Testis (tissue), 2 donors: ENCODE measurements around the gene GPR180.

Source experiments
- POLR2A ChIP-seq: fragments of 450-650 bp; IDR thresholded peaks from one replicate; pipeline ENCODE4 v1.6.1; 2017; ENCODE audit warnings: antibody characterized with exemption, mild to moderate bottlenecking, moderate library complexity
- TF ChIP-seq, protein P1 (sequence below), 3 experiments: fragments of 450-650 bp in 2 of 3; fragments of 200-600 bp in 1 of 3; sonication (generic) in 1 of 3; IDR thresholded peaks; one replicate each; pipeline ENCODE4 v1.5.1; 2016 to 2019; ENCODE audit warnings: antibody characterized with exemption in 3 of 3, mild to moderate bottlenecking in 2 of 3, moderate library complexity in 1 of 3

DNA sequence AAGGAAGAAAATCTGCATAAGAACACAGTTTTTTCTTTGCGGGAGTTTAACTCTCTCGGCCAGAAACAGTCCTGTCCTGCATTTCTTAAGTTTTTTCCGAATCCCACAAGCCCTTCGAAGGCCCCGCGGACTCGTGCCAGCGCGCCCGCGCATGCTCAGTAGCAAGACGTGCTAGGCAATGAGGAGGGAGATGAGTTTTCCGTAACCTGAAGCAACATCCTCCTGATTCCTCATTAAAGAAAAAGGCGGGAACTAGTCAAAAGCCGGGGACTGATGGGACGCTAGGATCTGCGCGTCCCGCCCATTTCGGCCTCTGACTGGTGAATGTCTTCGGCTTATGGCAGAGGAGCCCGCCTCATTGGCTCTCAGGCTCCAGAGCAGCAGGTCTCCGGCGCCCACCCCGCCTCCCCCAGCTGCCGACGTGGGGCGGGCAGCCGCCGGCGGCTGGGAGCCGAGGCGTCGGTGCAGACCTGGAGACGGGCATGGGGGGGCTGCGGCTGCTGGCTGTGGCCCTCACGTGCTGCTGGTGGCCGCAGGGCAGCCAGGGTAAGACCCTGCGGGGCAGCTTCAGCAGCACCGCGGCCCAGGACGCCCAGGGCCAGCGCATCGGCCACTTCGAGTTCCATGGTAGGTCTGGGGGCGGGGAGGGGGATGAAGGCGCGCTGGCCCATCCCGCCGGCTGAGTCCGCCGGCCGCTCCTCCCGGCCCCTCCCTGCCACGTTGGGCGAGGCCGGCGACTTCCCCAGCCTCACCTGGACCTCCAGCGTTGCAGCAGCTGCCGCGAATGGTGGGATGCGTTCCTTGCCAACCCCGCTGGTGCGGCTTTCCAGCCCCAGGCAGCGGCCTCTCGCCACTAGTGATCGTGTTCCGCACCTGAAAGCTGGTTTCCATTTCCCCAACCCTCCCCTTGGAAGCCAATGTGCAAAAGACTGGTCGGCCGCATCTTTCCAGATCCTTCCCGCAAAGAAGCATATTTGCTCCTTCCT lies at the start of gene GPR180:
- TF ChIP-seq, protein P1, sequence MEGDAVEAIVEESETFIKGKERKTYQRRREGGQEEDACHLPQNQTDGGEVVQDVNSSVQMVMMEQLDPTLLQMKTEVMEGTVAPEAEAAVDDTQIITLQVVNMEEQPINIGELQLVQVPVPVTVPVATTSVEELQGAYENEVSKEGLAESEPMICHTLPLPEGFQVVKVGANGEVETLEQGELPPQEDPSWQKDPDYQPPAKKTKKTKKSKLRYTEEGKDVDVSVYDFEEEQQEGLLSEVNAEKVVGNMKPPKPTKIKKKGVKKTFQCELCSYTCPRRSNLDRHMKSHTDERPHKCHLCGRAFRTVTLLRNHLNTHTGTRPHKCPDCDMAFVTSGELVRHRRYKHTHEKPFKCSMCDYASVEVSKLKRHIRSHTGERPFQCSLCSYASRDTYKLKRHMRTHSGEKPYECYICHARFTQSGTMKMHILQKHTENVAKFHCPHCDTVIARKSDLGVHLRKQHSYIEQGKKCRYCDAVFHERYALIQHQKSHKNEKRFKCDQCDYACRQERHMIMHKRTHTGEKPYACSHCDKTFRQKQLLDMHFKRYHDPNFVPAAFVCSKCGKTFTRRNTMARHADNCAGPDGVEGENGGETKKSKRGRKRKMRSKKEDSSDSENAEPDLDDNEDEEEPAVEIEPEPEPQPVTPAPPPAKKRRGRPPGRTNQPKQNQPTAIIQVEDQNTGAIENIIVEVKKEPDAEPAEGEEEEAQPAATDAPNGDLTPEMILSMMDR (IDR thresholded peaks at IDR 0.05): peak in 1 of 3 experiments; percentile 3
- peak; percentile 39 for TF ChIP-seq POLR2A
